Suprapubic skin (tissue), 4 donors: ENCODE measurements around the gene EGFR. TPM values are rescaled to one million over a fixed set of nuclear protein-coding genes. Genes with fewer than 3 reads are reported as not detected.
A peak's percentile ranks its signal among the peaks of the same experiment; 100 is the strongest.

Source experiments
- DNase-seq, 2 donors: peaks; one replicate each; pipeline ENCODE4 v3.0.0-alpha.2; 2019; ENCODE audit warnings: low spot score in 2 of 2
- H3K27ac ChIP-seq: fragments of 200-600 bp; sonication (generic); one replicate; pipeline ENCODE4 v1.5.1; 2019
- H3K27me3 ChIP-seq: fragments of 200-600 bp; sonication (generic); one replicate; pipeline ENCODE4 v1.5.1; 2019
- H3K36me3 ChIP-seq: fragments of 200-600 bp; sonication (generic); one replicate; pipeline ENCODE4 v1.5.1; 2019
- H3K4me1 ChIP-seq: fragments of 200-600 bp; sonication (generic); one replicate; pipeline ENCODE4 v1.5.1; 2019
- H3K4me3 ChIP-seq: fragments of 200-600 bp; sonication (generic); one replicate; pipeline ENCODE4 v1.5.1; 2019; ENCODE audit warnings: mild to moderate bottlenecking
- H3K9me3 ChIP-seq: fragments of 200-600 bp; sonication (generic); one replicate; pipeline ENCODE4 v1.5.1; 2019
- CTCF ChIP-seq, 2 donors: fragments of 200-600 bp in 1 of 2; fragments of 450-650 bp in 1 of 2; sonication (generic) in 1 of 2; IDR thresholded peaks; one replicate each; pipeline ENCODE4 v1.5.1; 2016 to 2019; ENCODE audit warnings: antibody characterized with exemption in 2 of 2, mild to moderate bottlenecking in 1 of 2, moderate library complexity in 1 of 2
- EP300 ChIP-seq: sonication (generic); formaldehyde crosslinking; IDR thresholded peaks from one replicate; pipeline ENCODE4 v1.6.1; 2017; ENCODE audit warnings: antibody characterized with exemption
- POLR2A ChIP-seq, 2 donors: fragments of 450-650 bp; IDR thresholded peaks; one replicate each; pipeline ENCODE4 v1.6.1; 2017; ENCODE audit warnings: antibody characterized with exemption in 2 of 2, mild to moderate bottlenecking in 2 of 2, moderate library complexity in 2 of 2
- POLR2AphosphoS5 ChIP-seq, 3 donors: sonication (generic); formaldehyde crosslinking; IDR thresholded peaks; one replicate each; pipeline ENCODE4 v1.6.1; 2017; ENCODE audit warnings: antibody characterized with exemption in 3 of 3
- WGBS: methylation state at CpG from one replicate; pipeline ENCODE4 v1.1.5; 2018; 5-methylcytosine and 5-hydroxymethylcytosine counted together
- total RNA-seq, 4 donors: library from RNA; depleted of rRNA; stranded (reverse); fragments of >200 nt; gene quantifications; one replicate each; pipeline ENCODE4 v1.1.0, GENCODE V29; 2016

EGFR gene
- total RNA-seq, 4 donors from 2014 or later: 231 to 341 (median 271) TPM

- Histone ChIP-seq H3K27me3 (no peaks in the 10 kb centered on the region), H3K36me3 (peaks cover 83% of the 10 kb centered on the region), H3K4me3 (no peak overlapping the region), H3K9me3 (no peaks in the 10 kb centered on the region), H3K27ac (peak overlapping the region; percentile 79), H3K4me1 (peaks cover 21% of the 10 kb centered on the region)
- TF ChIP-seq EP300: no peak
- TF ChIP-seq POLR2A (IDR thresholded peaks at IDR 0.05): no peak
- TF ChIP-seq POLR2AphosphoS5 (IDR thresholded peaks at IDR 0.05): no peak
- no peak for TF ChIP-seq CTCF (IDR thresholded peaks at IDR 0.05)
- 74% methylated on average over 18 of the region's 18 CpGs for WGBS
- no peak for DNase-seq
These were observed 160.3 kb downstream of the EGFR start for GRCh38 chr7:55178863-55179773.

- no peak overlapping the region for H3K27ac ChIP-seq
- WGBS: 71% methylated on average over 5 of the region's 5 CpGs
- no peaks in the 10 kb centered on the region for H3K9me3 ChIP-seq
- peaks cover 21% of the 10 kb centered on the region for H3K4me1 ChIP-seq
- no peaks in the 10 kb centered on the region for H3K27me3 ChIP-seq
- TF ChIP-seq POLR2AphosphoS5 (IDR thresholded peaks at IDR 0.05) (no peak), POLR2A (IDR thresholded peaks at IDR 0.05) (no peak), CTCF (IDR thresholded peaks at IDR 0.05) (no peak), EP300 (no peak)
- DNase-seq: no peak
- H3K4me3 ChIP-seq: no peak overlapping the region
- peaks cover 79% of the 10 kb centered on the region for H3K36me3 ChIP-seq
These were observed 161.3 kb downstream of the EGFR start for GRCh38 chr7:55179931-55180682.

GRCh38 chr7:55180963-55181542 is 162.2 kb downstream of the EGFR start:
- Histone ChIP-seq H3K36me3 (peaks cover 84% of the 10 kb centered on the region), H3K4me1 (peaks cover 27% of the 10 kb centered on the region), H3K27ac (no peak overlapping the region), H3K27me3 (no peaks in the 10 kb centered on the region), H3K4me3 (no peak overlapping the region), H3K9me3 (no peaks in the 10 kb centered on the region)
- WGBS: 55% methylated on average over 17 of the region's 19 CpGs
- no peak for TF ChIP-seq POLR2AphosphoS5 (IDR thresholded peaks at IDR 0.05)
- no peak for TF ChIP-seq CTCF (IDR thresholded peaks at IDR 0.05)
- no peak for TF ChIP-seq EP300
- TF ChIP-seq POLR2A (IDR thresholded peaks at IDR 0.05): no peak
- DNase-seq: no peak

GRCh38 chr7:55181762-55182161 is 162.9 kb downstream of the EGFR start:
- TF ChIP-seq EP300 (no peak), POLR2A (IDR thresholded peaks at IDR 0.05) (no peak), POLR2AphosphoS5 (IDR thresholded peaks at IDR 0.05) (no peak), CTCF (IDR thresholded peaks at IDR 0.05) (no peak)
- no peaks in the 10 kb centered on the region for H3K27me3 ChIP-seq
- WGBS: 91% methylated on average over 4 of the region's 4 CpGs
- H3K36me3 ChIP-seq: peaks cover 91% of the 10 kb centered on the region
- no peak overlapping the region for H3K27ac ChIP-seq
- H3K4me1 ChIP-seq: peaks cover 28% of the 10 kb centered on the region
- H3K4me3 ChIP-seq: no peak overlapping the region
- DNase-seq: no peak
- no peaks in the 10 kb centered on the region for H3K9me3 ChIP-seq
